HEK293T (cell line): ENCODE data around the gene VIPR2.

Source experiments
- CTCF ChIA-PET: fragments of 350-600 bp; formaldehyde crosslinking; extraction: SDS; loops from one replicate; lab custom pipeline; 2021; ENCODE audit warnings: antibody characterized with exemption, inconsistent platforms; lab: Yijun Ruan, JAX
- POLR2A ChIA-PET: fragments of 350-600 bp; formaldehyde crosslinking; extraction: SDS; loops from one replicate; lab custom pipeline; 2020; ENCODE audit warnings: antibody characterized with exemption, inconsistent platforms; lab: Yijun Ruan, JAX
- DNase-seq: peaks from one replicate; pipeline ENCODE4 v3.0.0; 2012; ENCODE audit warnings: mixed read lengths; ENCODE audit errors: extremely low spot score
- ARNT ChIP-seq: fragments of 450-650 bp; IDR thresholded peaks from 2 replicates; pipeline ENCODE4 v1.6.1; 2017; ENCODE audit warnings: mild to moderate bottlenecking
- BHLHE40 ChIP-seq: fragments of 450-650 bp; IDR thresholded peaks from 2 replicates; pipeline ENCODE4 v1.6.1; 2016; ENCODE audit warnings: mild to moderate bottlenecking, moderate library complexity, borderline replicate concordance
- CTBP1 ChIP-seq: fragments of 450-650 bp; IDR thresholded peaks from 2 replicates; pipeline ENCODE4 v1.6.1; 2016; ENCODE audit warnings: borderline replicate concordance
- ELF4 ChIP-seq: fragments of 450-650 bp; IDR thresholded peaks from 2 replicates; pipeline ENCODE4 v1.6.1; 2017; ENCODE audit warnings: antibody characterized with exemption
- FOXA1 ChIP-seq: fragments of 450-650 bp; IDR thresholded peaks from 2 replicates; pipeline ENCODE4 v1.6.1; 2016; ENCODE audit warnings: mild to moderate bottlenecking
- FOXK2 ChIP-seq: fragments of 450-650 bp; IDR thresholded peaks from 2 replicates; pipeline ENCODE4 v1.6.1; 2016; ENCODE audit warnings: mild to moderate bottlenecking
- FOXM1 ChIP-seq: fragments of 450-650 bp; IDR thresholded peaks from 2 replicates; pipeline ENCODE4 v1.6.1; 2017; ENCODE audit warnings: mild to moderate bottlenecking, borderline replicate concordance
- HDGF ChIP-seq: fragments of 450-650 bp; IDR thresholded peaks from 2 replicates; pipeline ENCODE4 v1.6.1; 2017; ENCODE audit warnings: antibody characterized with exemption, borderline replicate concordance
- L3MBTL2 ChIP-seq: fragments of 450-650 bp; conservative IDR thresholded peaks from 2 replicates; pipeline ENCODE4 v1.6.1; 2016; ENCODE audit warnings: mild to moderate bottlenecking
- LEF1 ChIP-seq: fragments of 450-650 bp; IDR thresholded peaks from 2 replicates; pipeline ENCODE4 v1.6.1; 2017; ENCODE audit warnings: mild to moderate bottlenecking, borderline replicate concordance
- NFRKB ChIP-seq: fragments of 450-650 bp; IDR thresholded peaks from 2 replicates; pipeline ENCODE4 v1.6.1; 2016; ENCODE audit warnings: mild to moderate bottlenecking, moderate library complexity
- PKNOX1 ChIP-seq: fragments of 450-650 bp; IDR thresholded peaks from 2 replicates; pipeline ENCODE4 v1.6.1; 2016
- SP1 ChIP-seq: fragments of 450-650 bp; IDR thresholded peaks from 2 replicates; pipeline ENCODE4 v1.6.1; 2017
- SUZ12 ChIP-seq: fragments of 450-650 bp; IDR thresholded peaks from 2 replicates; pipeline ENCODE4 v1.6.1; 2016; ENCODE audit warnings: mild to moderate bottlenecking
- TARDBP ChIP-seq: fragments of 450-650 bp; IDR thresholded peaks from 2 replicates; pipeline ENCODE4 v1.6.1; 2016
- ZNF384 ChIP-seq: fragments of 450-650 bp; IDR thresholded peaks from 2 replicates; pipeline ENCODE4 v1.6.1; 2016

The VIPR2 gene

GRCh38 chr7:159025161-159025779 is 119.4 kb downstream of the VIPR2 start:
- no peak for TF ChIP-seq PKNOX1
- TF ChIP-seq ZNF384 = no peak
- no peak for TF ChIP-seq NFRKB
- TF ChIP-seq ELF4 = no peak
- no peak for DNase-seq
- POLR2A ChIA-PET = no interaction called here
- CTCF ChIA-PET = no interaction called here

GRCh38 chr7:159024280-159024951 is 120.3 kb downstream of the VIPR2 start:
- DNase-seq = no peak
- POLR2A ChIA-PET = no interaction called here
- TF ChIP-seq ZNF384 (no peak), PKNOX1 (no peak), FOXA1 (no peak)
- CTCF ChIA-PET = no interaction called here

- ChIA-PET CTCF (no interaction called here), POLR2A (no interaction called here)
- TF ChIP-seq SUZ12 = no peak
- DNase-seq = no peak
Measured at GRCh38 chr7:159023746-159024145, 120.9 kb downstream of the VIPR2 start.

GRCh38 chr7:159023206-159023605 is 121.5 kb downstream of the VIPR2 start:
- POLR2A ChIA-PET = no interaction called here
- CTCF ChIA-PET = no interaction called here
- TF ChIP-seq ELF4 (no peak), SP1 (no peak), FOXM1 (no peak), SUZ12 (no peak), ZNF384 (no peak), CTBP1 (no peak), HDGF (no peak), FOXA1 (no peak), L3MBTL2 (no peak), FOXK2 (no peak), PKNOX1 (no peak), TARDBP (no peak), ARNT (no peak), NFRKB (no peak), LEF1 (no peak), BHLHE40 (no peak)
- no peak for DNase-seq

GRCh38 chr7:159022238-159022993 is 122.3 kb downstream of the VIPR2 start:
- no peak for DNase-seq
- no peak for TF ChIP-seq FOXK2
- no peak for TF ChIP-seq TARDBP
- no peak for TF ChIP-seq L3MBTL2
- no peak for TF ChIP-seq PKNOX1
- TF ChIP-seq SP1 = no peak
- TF ChIP-seq FOXA1 = no peak
- TF ChIP-seq NFRKB = no peak
- no peak for TF ChIP-seq BHLHE40
- TF ChIP-seq FOXM1 = no peak
- TF ChIP-seq SUZ12 = no peak
- TF ChIP-seq HDGF = no peak
- TF ChIP-seq CTBP1 = no peak
- TF ChIP-seq ELF4 = no peak
- TF ChIP-seq ARNT = no peak
- TF ChIP-seq LEF1 = no peak
- no peak for TF ChIP-seq ZNF384
- ChIA-PET POLR2A (no interaction called here), CTCF (no interaction called here)

- TF ChIP-seq FOXK2 (no peak), ELF4 (no peak), HDGF (no peak), PKNOX1 (no peak), ARNT (no peak), NFRKB (no peak), FOXA1 (no peak), CTBP1 (no peak), SP1 (no peak), L3MBTL2 (no peak), FOXM1 (no peak)
- ChIA-PET POLR2A (no interaction called here), CTCF (no interaction called here)
- no peak for DNase-seq
Measured at GRCh38 chr7:159020987-159021386, 123.7 kb downstream of the VIPR2 start.
